ENCODE data around the gene CRYBG3.

The CRYBG3 gene

GRCh38 chr3:97839944-97840343, 18.1 kb downstream of the CRYBG3 start:
- DNase-seq: no peak

- no peak for DNase-seq
Measured at GRCh38 chr3:97841304-97841703, 19.5 kb downstream of the CRYBG3 start.

- DNase-seq: no peak
Measured at GRCh38 chr3:97841956-97842355, 20.1 kb downstream of the CRYBG3 start.

GRCh38 chr3:97848779-97849178, 27.0 kb downstream of the CRYBG3 start:
- DNase-seq: no peak

GRCh38 chr3:97857401-97857800, 35.6 kb downstream of the CRYBG3 start:
- no peak for DNase-seq

GRCh38 chr3:97860364-97860763, 38.6 kb downstream of the CRYBG3 start:
- no peak for DNase-seq

GRCh38 chr3:97862582-97862981, 40.8 kb downstream of the CRYBG3 start:
- DNase-seq: no peak

- DNase-seq: no peak
Measured at GRCh38 chr3:97863031-97863430, 41.2 kb downstream of the CRYBG3 start.

- no peak for DNase-seq
Measured at GRCh38 chr3:97863775-97864174, 42.0 kb downstream of the CRYBG3 start.

GRCh38 chr3:97871186-97871585, 49.4 kb downstream of the CRYBG3 start:
- DNase-seq: no peak

GRCh38 chr3:97871801-97872524, 50.2 kb downstream of the CRYBG3 start:
- DNase-seq: no peak

- DNase-seq: no peak
Measured at GRCh38 chr3:97872525-97873042, 50.8 kb downstream of the CRYBG3 start.

GRCh38 chr3:97880267-97880666, 58.5 kb downstream of the CRYBG3 start:
- no peak for DNase-seq

GRCh38 chr3:97882975-97883598, 61.3 kb downstream of the CRYBG3 start:
- no peak for DNase-seq

- no peak for DNase-seq
Measured at GRCh38 chr3:97883736-97884135, 61.9 kb downstream of the CRYBG3 start.

- no peak for DNase-seq
Measured at GRCh38 chr3:97884586-97885123, 62.8 kb downstream of the CRYBG3 start.

GRCh38 chr3:97885931-97886824, 64.4 kb downstream of the CRYBG3 start:
- DNase-seq: no peak

GRCh38 chr3:97889814-97890213, 68.0 kb downstream of the CRYBG3 start:
- DNase-seq: no peak

GRCh38 chr3:97892852-97893251, 71.0 kb downstream of the CRYBG3 start:
- DNase-seq: no peak

GRCh38 chr3:97895216-97895615, 73.4 kb downstream of the CRYBG3 start:
- no peak for DNase-seq

- no peak for DNase-seq
Measured at GRCh38 chr3:97896129-97896528, 74.3 kb downstream of the CRYBG3 start.

GRCh38 chr3:97896547-97896946, 74.7 kb downstream of the CRYBG3 start:
- no peak for DNase-seq

GRCh38 chr3:97899331-97899730, 77.5 kb downstream of the CRYBG3 start:
- no peak for DNase-seq

Measured in NCI-H345 (cell line).